ENCODE data around the gene CDC25A.

CDC25A gene

GRCh38 chr3:48178072-48178471 lies 10.1 kb downstream of the CDC25A start:
- Histone ChIP-seq H3K27me3 (replicated peaks) (no peaks in the 10 kb centered on the region), H3K27ac (no peak overlapping the region), H3K4me3 (ENCODE audit: low read depth, low read length) (no peak overlapping the region), H3K36me3 (replicated peaks) (peaks cover 16% of the 10 kb centered on the region)
- DNase-seq = no peak
- in situ Hi-C loops (cut with HindIII; ENCODE audit: low pct_ligation_motif_present, low sequenced_read_pairs) = no loop called here
- TF ChIP-seq CTCF (IDR thresholded peaks at IDR 0.05; ENCODE audit: low read depth, low read length, missing control alignments) = no peak

GRCh38 chr3:48157950-48158376 lies 30.3 kb downstream of the CDC25A start:
- TF ChIP-seq CTCF (IDR thresholded peaks at IDR 0.05; ENCODE audit: low read depth, low read length, missing control alignments) = peak; percentile 89
- peak; percentile 48 for DNase-seq
- H3K4me3 ChIP-seq (ENCODE audit: low read depth, low read length) = no peak overlapping the region
- in situ Hi-C loops (cut with HindIII; ENCODE audit: low pct_ligation_motif_present, low sequenced_read_pairs) = no loop called here
- H3K27me3 ChIP-seq (replicated peaks) = no peaks in the 10 kb centered on the region
- H3K27ac ChIP-seq = no peak overlapping the region
- H3K36me3 ChIP-seq (replicated peaks) = peaks cover 10% of the 10 kb centered on the region

GRCh38 chr3:48157202-48157840 lies 30.9 kb downstream of the CDC25A start:
- DNase-seq = no peak
- peaks cover 10% of the 10 kb centered on the region for H3K36me3 ChIP-seq (replicated peaks)
- in situ Hi-C loops (cut with HindIII; ENCODE audit: low pct_ligation_motif_present, low sequenced_read_pairs) = no loop called here
- no peak for TF ChIP-seq CTCF (IDR thresholded peaks at IDR 0.05; ENCODE audit: low read depth, low read length, missing control alignments)
- no peak overlapping the region for H3K27ac ChIP-seq
- H3K27me3 ChIP-seq (replicated peaks) = no peaks in the 10 kb centered on the region
- no peak overlapping the region for H3K4me3 ChIP-seq (ENCODE audit: low read depth, low read length)

- TF ChIP-seq CTCF (IDR thresholded peaks at IDR 0.05; ENCODE audit: low read depth, low read length, missing control alignments) = no peak
- in situ Hi-C loops (cut with HindIII; ENCODE audit: low pct_ligation_motif_present, low sequenced_read_pairs) = no loop called here
- peaks cover 10% of the 10 kb centered on the region for H3K36me3 ChIP-seq (replicated peaks)
Observed at GRCh38 chr3:48156163-48156562, 32.1 kb downstream of the CDC25A start.

GRCh38 chr3:48155122-48155521 lies 33.1 kb downstream of the CDC25A start:
- peaks cover 6% of the 10 kb centered on the region for H3K36me3 ChIP-seq (replicated peaks)
- H3K27me3 ChIP-seq (replicated peaks) = no peaks in the 10 kb centered on the region
- TF ChIP-seq CTCF (IDR thresholded peaks at IDR 0.05; ENCODE audit: low read depth, low read length, missing control alignments) = no peak
- H3K4me3 ChIP-seq (ENCODE audit: low read depth, low read length) = no peak overlapping the region
- in situ Hi-C loops (cut with HindIII; ENCODE audit: low pct_ligation_motif_present, low sequenced_read_pairs) = no loop called here
- no peak overlapping the region for H3K27ac ChIP-seq
- DNase-seq = peak; percentile 80

More at GRCh38 chr3:48156163-48156562, 32.1 kb downstream of the CDC25A start:
- DNase-seq = no peak
- Histone ChIP-seq H3K4me3 (ENCODE audit: low read depth, low read length) (no peak overlapping the region), H3K27me3 (replicated peaks) (no peaks in the 10 kb centered on the region), H3K27ac (no peak overlapping the region)

Measured in brain microvascular endothelial cell (primary cell).